LNCAP (cell line): Measurements from ENCODE around the gene DNAL4.

Experiments used
- TF ChIP-seq, protein P1 (sequence below): fragments of 450-650 bp; IDR thresholded peaks from 2 replicates; pipeline ENCODE4 v1.5.1; 2017; ENCODE audit warnings: mild to moderate bottlenecking

Gene DNAL4

GRCh38 chr22:38789606-38790005, 4.3 kb downstream of the DNAL4 start:
- TF ChIP-seq, protein P1, sequence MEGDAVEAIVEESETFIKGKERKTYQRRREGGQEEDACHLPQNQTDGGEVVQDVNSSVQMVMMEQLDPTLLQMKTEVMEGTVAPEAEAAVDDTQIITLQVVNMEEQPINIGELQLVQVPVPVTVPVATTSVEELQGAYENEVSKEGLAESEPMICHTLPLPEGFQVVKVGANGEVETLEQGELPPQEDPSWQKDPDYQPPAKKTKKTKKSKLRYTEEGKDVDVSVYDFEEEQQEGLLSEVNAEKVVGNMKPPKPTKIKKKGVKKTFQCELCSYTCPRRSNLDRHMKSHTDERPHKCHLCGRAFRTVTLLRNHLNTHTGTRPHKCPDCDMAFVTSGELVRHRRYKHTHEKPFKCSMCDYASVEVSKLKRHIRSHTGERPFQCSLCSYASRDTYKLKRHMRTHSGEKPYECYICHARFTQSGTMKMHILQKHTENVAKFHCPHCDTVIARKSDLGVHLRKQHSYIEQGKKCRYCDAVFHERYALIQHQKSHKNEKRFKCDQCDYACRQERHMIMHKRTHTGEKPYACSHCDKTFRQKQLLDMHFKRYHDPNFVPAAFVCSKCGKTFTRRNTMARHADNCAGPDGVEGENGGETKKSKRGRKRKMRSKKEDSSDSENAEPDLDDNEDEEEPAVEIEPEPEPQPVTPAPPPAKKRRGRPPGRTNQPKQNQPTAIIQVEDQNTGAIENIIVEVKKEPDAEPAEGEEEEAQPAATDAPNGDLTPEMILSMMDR, result no peak

- TF ChIP-seq, protein P1, result no peak
Observed at GRCh38 chr22:38788846-38789245, 5.1 kb downstream of the DNAL4 start.

DNA sequence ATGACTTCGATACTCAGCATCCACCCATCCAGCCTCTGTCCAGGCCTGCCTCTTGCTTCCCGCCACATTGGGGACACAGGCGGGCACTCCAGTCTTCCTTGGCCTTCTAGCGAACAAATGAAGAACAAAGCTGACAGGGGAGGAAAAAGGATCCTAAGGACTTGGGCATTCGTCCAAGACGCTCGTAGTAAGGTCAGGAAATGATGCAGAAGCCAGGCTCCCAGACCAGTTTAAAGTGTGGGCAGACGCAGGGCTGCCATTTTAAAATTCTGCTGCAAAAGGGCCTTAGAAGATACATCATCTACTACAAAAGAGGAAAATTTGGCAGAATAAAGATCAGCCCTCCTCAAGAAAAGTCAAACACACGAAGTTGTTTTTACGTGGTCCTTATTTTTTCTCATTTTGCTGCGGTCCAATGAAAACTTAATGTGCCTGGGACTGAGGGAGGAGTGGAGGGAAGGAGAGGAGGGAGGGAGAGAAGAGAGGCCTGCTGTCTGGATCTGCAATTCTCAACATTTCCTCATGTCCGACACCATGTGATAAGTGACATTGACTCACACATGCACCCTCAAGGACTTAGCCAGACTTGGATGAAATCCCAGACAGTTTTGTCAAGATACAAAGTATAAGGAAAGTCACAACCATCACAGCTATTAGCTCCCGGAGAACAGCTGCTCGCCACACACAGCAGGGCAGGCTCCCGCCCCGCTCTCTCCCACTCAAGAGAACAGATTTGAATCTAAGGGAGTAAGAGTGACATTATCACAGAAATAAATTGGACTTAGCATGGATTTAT, 5.7 kb downstream of the DNAL4 start:
- TF ChIP-seq, protein P1, result no peak

DNA sequence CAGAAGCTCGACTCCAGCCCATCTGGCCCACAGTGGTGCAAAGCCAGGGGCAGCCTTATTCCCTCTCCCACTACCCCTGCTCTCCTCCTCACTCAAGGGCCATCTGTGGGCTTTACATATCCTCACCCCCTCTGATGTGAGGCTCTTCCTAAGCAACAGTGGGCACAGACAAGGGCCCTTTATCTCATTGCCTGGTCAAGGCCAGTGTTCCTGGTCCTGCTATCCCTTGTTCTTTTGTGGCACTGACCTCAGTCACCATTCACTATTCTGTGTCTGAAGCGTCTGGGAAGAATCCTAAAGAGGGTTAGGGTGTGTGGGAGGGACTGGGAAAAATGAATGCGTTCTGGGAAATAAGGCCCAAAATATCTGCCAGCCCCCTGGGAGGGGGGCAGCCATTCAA, 7.3 kb downstream of the DNAL4 start:
- TF ChIP-seq, protein P1, result no peak

- TF ChIP-seq, protein P1, result no peak
Observed at GRCh38 chr22:38784856-38785255, 9.1 kb downstream of the DNAL4 start.

DNA sequence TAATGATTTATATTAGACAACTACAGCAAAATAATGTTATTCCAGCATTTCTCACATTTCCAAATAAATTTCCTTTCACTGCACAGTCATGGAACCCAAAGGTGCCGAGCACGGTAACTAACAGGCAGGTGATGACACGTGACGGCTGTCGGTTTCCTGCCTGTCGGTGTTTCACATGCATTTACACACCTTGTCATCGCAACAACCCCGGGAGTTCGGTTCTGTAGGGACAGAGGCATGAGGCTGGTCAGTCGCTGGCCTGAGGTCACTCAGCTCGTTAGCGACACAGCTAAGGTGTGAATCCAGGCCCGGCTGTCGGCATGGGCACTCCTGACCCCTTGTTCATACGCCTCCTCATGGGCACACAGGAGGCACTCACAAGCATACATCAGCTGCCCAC, 9.9 kb downstream of the DNAL4 start:
- TF ChIP-seq, protein P1, result no peak

DNA sequence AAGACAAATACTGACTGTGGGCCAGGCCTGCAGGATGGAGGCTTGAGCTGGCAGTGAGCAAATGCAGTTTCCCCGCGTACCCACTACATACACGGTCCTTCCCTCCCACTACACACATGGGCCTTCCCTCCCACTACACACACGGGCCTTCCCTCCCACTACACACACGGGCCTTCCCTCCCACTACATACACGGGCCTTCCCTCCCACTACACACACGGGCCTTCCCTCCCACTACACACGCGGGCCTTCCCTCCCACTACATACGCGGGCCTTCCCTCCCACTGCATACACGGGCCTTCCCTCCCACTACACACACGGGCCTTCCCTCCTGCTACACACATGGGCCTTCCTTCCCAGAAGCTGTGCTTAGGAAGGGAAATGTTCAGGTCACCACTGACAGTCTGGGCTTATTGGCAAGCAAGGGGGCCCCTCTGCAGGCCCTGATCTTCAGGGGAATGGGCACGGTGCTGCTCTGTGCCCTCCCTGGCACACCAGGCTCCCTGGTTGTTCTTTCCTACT, 10.8 kb downstream of the DNAL4 start:
- TF ChIP-seq, protein P1, result no peak
